ENCODE data around the gene MYO5C. TPM values are rescaled to one million over a fixed set of nuclear protein-coding genes. Genes with fewer than 3 reads are reported as not detected.
"Not testable (repeated sequence)": the region's sequence is repeated elsewhere in the genome, so short reads cannot be mapped to it uniquely, and the experiment has no call there.

Gene MYO5C
- polyA plus RNA-seq, 4 donors: 5.5 to 25.3 (median 22.0) TPM

- no peak for DNase-seq (ENCODE audit: low read depth in 4 of 4, low spot score in 3 of 4)
Measured at GRCh38 chr15:52307847-52308246, 12.2 kb upstream of the MYO5C start.

GRCh38 chr15:52306270-52306669, 10.7 kb upstream of the MYO5C start:
- DNase-seq (ENCODE audit: low read depth in 4 of 4, low spot score in 3 of 4): no peak

- no peak for DNase-seq (ENCODE audit: low read depth in 4 of 4, low spot score in 3 of 4)
Measured at GRCh38 chr15:52303093-52303772, 7.6 kb upstream of the MYO5C start.

- DNase-seq (ENCODE audit: low read depth in 4 of 4, low spot score in 3 of 4): no peak
Measured at GRCh38 chr15:52301265-52301847, 5.8 kb upstream of the MYO5C start.

GRCh38 chr15:52294881-52295420, 653 bp downstream of the MYO5C start:
- no peak for DNase-seq (ENCODE audit: low read depth in 4 of 4, low spot score in 3 of 4)

GRCh38 chr15:52292780-52293392, 2.7 kb downstream of the MYO5C start:
- DNase-seq (ENCODE audit: low read depth in 4 of 4, low spot score in 3 of 4): no peak

- no peak for DNase-seq (ENCODE audit: low read depth in 4 of 4, low spot score in 3 of 4)
Measured at GRCh38 chr15:52291204-52291603, 4.4 kb downstream of the MYO5C start.

- DNase-seq (ENCODE audit: low read depth in 4 of 4, low spot score in 3 of 4): no peak
Measured at GRCh38 chr15:52290800-52291199, 4.8 kb downstream of the MYO5C start.

GRCh38 chr15:52290329-52290728, 5.3 kb downstream of the MYO5C start:
- no peak for DNase-seq (ENCODE audit: low read depth in 4 of 4, low spot score in 3 of 4)

GRCh38 chr15:52289629-52290081, 5.9 kb downstream of the MYO5C start:
- DNase-seq (ENCODE audit: low read depth in 4 of 4, low spot score in 3 of 4): no peak

GRCh38 chr15:52288986-52289385, 6.6 kb downstream of the MYO5C start:
- DNase-seq (ENCODE audit: low read depth in 4 of 4, low spot score in 3 of 4): no peak

- DNase-seq (ENCODE audit: low read depth in 4 of 4, low spot score in 3 of 4): peak in 2 of 4 donors; percentile 29 to 46
Measured at GRCh38 chr15:52288051-52288942, 7.3 kb downstream of the MYO5C start.

- DNase-seq (ENCODE audit: low read depth in 4 of 4, low spot score in 3 of 4): no peak
Measured at GRCh38 chr15:52287114-52287513, 8.5 kb downstream of the MYO5C start.

GRCh38 chr15:52285941-52286340, 9.7 kb downstream of the MYO5C start:
- not testable (repeated sequence) for DNase-seq (ENCODE audit: low read depth in 4 of 4, low spot score in 3 of 4)

GRCh38 chr15:52284164-52284563, 11.4 kb downstream of the MYO5C start:
- DNase-seq (ENCODE audit: low read depth in 4 of 4, low spot score in 3 of 4): no peak

- no peak for DNase-seq (ENCODE audit: low read depth in 4 of 4, low spot score in 3 of 4)
Measured at GRCh38 chr15:52283281-52283680, 12.3 kb downstream of the MYO5C start.

GRCh38 chr15:52282418-52282817, 13.2 kb downstream of the MYO5C start:
- DNase-seq (ENCODE audit: low read depth in 4 of 4, low spot score in 3 of 4): no peak

GRCh38 chr15:52281085-52282035, 14.2 kb downstream of the MYO5C start:
- no peak for DNase-seq (ENCODE audit: low read depth in 4 of 4, low spot score in 3 of 4)

- no peak for DNase-seq (ENCODE audit: low read depth in 4 of 4, low spot score in 3 of 4)
Measured at GRCh38 chr15:52280326-52281084, 15.1 kb downstream of the MYO5C start.
